Mucosa of rectum (tissue), 2 donors: Measurements from ENCODE around the gene ZDHHC16.
"Not testable (repeated sequence)": the region's sequence is repeated elsewhere in the genome, so short reads cannot be mapped to it uniquely, and the experiment has no call there.

Experiments used
- H3K27ac ChIP-seq, 2 donors: one replicate each; pipeline ENCODE4 v1.7.0; 2013; ENCODE audit warnings: inconsistent platforms in 2 of 2, low read depth in 2 of 2, low read length in 2 of 2
- H3K27me3 ChIP-seq, 2 donors: one replicate each; pipeline ENCODE4 v1.7.0; 2013; ENCODE audit warnings: low read length in 2 of 2; ENCODE audit not compliant: control insufficient read depth in 2 of 2, insufficient read depth in 2 of 2
- H3K36me3 ChIP-seq, 2 donors: one replicate each; pipeline ENCODE4 v1.7.0; 2013; ENCODE audit warnings: low read length in 2 of 2; ENCODE audit not compliant: control insufficient read depth in 2 of 2, insufficient read depth in 2 of 2
- H3K4me1 ChIP-seq, 2 donors: one replicate each; pipeline ENCODE4 v1.7.0; 2013; ENCODE audit warnings: low read length in 2 of 2, mild to moderate bottlenecking in 1 of 2; ENCODE audit not compliant: control insufficient read depth in 2 of 2, insufficient read depth in 2 of 2
- H3K4me3 ChIP-seq, 2 donors: one replicate each; pipeline ENCODE4 v1.7.0; 2013; ENCODE audit warnings: low read length in 2 of 2
- H3K9ac ChIP-seq, 2 donors: one replicate each; pipeline ENCODE4 v1.7.0; 2013; ENCODE audit warnings: low read length in 2 of 2, low read depth in 1 of 2, mild to moderate bottlenecking in 1 of 2
- H3K9me3 ChIP-seq, 2 donors: one replicate each; pipeline ENCODE4 v1.7.0; 2013; ENCODE audit warnings: low read length in 2 of 2; ENCODE audit not compliant: control insufficient read depth in 2 of 2
- donor health status: healthy.
- donor health status: Normal muscosa, but diverticular disease.

Gene ZDHHC16

DNA sequence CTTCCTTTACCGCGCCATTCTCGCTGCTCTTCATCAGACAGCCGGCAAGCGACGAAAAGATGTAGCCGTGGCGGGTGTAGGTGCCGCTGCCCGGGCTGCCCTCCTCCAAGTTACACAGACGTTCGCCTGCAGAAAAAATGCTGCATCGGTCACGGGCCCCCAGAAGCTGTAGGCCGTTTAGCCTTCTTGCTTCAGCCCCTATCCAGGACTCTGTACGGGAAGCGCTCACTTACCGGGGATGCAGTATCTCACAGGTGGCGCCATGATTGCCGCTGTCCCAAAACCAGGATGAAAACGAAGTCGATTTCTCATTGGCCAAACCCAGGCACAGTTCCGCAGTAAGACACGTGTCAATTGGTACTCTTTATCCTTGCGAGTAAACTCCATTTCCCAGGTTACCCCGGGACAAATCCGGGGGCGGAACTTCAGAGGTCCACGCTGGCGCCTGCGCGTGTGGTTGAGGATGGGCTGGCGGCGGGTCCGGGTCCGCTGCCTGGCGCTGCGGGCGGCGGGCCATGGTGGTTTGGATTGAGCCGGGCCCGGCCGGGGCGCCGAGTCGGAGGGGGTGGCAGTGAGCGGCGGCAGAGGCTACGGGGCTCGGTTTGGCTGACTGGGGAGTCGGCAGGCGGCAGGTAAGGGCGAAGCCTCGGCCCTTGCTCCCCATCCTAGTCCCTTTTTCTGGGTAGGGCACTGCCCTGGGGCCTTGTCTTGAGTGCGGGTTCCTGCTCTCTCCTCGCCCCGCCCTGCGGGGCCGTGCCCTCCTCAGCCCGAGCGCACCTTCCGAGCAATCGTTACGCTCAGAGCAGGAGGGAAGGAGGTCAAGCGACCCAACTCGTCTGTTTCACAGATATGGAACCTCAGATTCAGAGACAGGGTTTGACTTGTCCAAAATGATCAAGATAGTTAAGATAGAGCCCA is at the start of gene ZDHHC16, which contains the start of gene EXOSC1:
Gene ZDHHC16 (plus strand): TSS at position 454 of the 918 bp plus-strand sequence. CDS start 5,501 bp downstream, outside the sequence.
Gene EXOSC1 (minus strand): TSS at position 285 of the 918 bp plus-strand sequence. CDS start 21 bp downstream, at position 264.
- H3K4me3 ChIP-seq = peak within 1 kb of the TSS; percentile 91 to 99

DNA sequence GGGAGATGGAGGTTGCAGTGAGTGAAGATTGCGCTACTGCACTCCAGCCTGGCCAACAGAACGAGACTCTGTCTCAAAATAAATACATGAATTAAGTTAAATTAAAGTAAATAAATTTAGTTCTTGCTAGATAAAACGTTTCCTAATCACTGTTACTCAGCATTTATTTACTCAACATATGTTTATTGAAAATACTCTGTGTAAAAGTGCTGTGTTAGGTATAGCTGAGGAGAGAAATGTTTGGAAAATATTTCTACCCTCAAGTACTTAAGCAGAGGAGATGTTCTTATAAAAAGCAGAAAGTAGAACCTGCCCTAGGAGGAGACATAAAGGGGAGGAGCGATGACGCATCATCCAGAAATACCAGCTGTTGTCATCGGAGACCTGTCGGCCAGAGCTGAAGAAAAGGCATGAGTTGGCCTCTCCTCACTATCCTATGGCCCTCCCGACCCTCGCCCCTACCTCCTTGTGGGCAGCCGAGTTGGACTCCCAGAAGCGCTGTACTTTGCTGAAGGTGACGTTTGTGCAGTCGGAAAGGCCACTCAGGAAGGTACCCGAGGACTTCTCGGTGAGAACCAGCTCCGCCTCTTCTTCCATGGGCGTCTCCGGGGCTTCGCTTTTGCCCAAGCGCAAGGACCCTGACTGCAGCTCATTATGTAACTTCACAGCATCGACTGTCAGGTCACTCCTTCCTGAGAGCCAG is 46.0 kb upstream of the ZDHHC16 start:
- Histone ChIP-seq H3K4me1 (peaks cover 10% of the 10 kb centered on the region in 2 donors), H3K27me3 (no peaks in the 10 kb centered on the region), H3K27ac (peak overlapping the region; percentile 70 to 82), H3K36me3 (peaks cover 8 to 9% of the 10 kb centered on the region in 2 donors), H3K4me3 (peak overlapping the region; percentile 81 to 84), H3K9ac (peak overlapping the region; percentile 73 to 87), H3K9me3 (no peaks in the 10 kb centered on the region)

More for the DNA sequence above, at the start of gene ZDHHC16, which contains the start of gene EXOSC1:
- Histone ChIP-seq H3K4me1 (peaks cover 13 to 14% of the 10 kb centered on the region in 2 donors), H3K27ac (peak within 1 kb of the TSS; percentile 68 to 76), H3K27me3 (no peaks in the 10 kb centered on the region), H3K9me3 (no peaks in the 10 kb centered on the region), H3K36me3 (peaks cover 7 to 16% of the 10 kb centered on the region in 2 donors), H3K9ac (peak within 1 kb of the TSS; percentile 70 to 74)

DNA sequence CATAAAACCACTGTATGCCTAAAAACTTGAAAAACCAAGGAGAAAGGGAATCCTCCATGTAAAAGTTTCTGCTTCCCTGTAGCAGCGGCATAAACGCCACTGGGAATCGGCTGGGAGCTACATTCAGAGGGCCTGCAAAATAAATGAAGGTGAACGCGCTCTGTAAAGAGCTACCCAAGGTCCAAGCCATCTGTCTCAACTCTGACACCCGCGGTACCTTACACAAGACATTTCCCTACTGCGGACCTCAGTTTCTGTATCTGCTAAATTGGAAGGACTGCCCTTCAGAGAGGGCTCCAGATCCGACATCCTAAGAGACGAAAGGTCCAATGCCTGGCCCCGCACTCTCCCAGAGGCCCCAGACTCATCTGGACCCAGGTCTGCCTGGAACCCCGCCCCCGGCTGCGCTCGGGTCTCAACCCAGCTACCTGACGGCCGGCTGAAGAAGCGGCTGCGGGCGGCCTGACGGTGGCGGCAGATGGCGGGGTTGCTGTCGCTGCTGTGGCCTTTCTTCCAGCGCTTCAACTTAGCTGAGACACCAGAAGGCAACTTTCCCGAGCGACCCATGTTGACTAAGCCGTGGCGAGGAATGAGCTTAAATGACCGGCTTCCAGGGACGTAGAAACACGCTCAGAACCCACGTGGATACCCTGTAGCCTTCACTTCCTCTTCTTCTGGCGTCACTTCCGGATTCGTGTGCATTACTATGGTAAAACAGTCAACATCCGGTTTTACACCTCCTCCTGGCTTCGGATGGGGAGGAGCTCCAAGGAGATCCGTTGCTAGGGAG is 45.1 kb upstream of the ZDHHC16 start, which contains the start of gene RRP12:
Gene RRP12 (minus strand): TSS at position 676 of the 790 bp plus-strand sequence. CDS start 109 bp downstream, at position 567.
- Histone ChIP-seq H3K27me3 (no peaks in the 10 kb centered on the region), H3K27ac (peak within 1 kb of the TSS; percentile 70 to 82), H3K36me3 (peaks cover 8% of the 10 kb centered on the region in 2 donors), H3K9me3 (no peaks in the 10 kb centered on the region), H3K4me1 (peaks cover 10% of the 10 kb centered on the region in 2 donors), H3K4me3 (peak within 1 kb of the TSS; percentile 81 to 84), H3K9ac (peak within 1 kb of the TSS; percentile 73 to 87)

DNA sequence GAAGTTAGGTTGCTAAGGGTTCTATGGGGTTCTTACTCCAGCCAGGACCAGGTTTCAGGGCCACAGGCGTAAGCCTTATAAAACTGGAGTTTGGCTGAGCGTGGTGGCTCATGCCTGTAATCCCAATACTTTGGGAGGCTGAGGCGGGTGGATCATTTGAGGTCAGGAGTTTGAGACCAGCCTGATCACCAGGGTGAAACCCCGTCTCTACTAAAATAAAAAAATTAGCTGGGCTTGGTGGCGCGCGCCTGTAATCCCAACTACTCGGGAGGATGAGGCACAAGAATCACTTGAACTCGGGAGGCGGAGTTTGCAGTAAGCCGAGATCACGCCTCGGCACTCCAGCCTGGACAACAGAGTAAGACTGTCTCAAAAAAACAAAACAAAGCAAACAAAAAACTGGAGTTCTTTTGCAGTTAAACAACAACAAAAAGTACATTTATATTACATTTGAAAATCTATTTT is 44.5 kb upstream of the ZDHHC16 start:
- H3K9ac ChIP-seq = peak overlapping the region in 1 of 2 donors; percentile 73
- H3K4me3 ChIP-seq = peak overlapping the region; percentile 81 to 84
- H3K27me3 ChIP-seq = no peaks in the 10 kb centered on the region
- H3K4me1 ChIP-seq = peaks cover 10% of the 10 kb centered on the region in 2 donors
- H3K36me3 ChIP-seq = peaks cover 1 to 2% of the 10 kb centered on the region in 2 donors
- H3K27ac ChIP-seq = peak overlapping the region; percentile 70 to 82
- no peaks in the 10 kb centered on the region for H3K9me3 ChIP-seq

DNA sequence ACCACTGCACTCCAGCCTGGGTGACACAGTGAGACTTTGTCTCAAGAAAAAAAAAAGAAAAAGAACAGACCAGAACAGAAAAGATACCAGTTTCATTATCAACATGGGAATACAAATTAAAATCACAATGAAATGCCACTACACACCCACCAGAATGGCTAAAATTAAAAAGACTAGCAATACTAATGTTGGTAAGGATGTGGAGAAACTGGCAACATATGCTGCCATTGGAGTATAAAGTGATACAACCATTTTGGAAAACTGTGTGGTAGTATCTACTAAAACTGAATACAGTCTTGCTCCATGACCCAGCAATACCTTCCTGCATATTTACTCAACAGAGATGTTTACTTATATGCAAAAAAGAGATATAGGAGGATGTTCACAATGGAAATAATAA is 41.9 kb upstream of the ZDHHC16 start:
- H3K27ac ChIP-seq = no peak overlapping the region
- H3K9ac ChIP-seq = no peak overlapping the region
- peaks cover 12% of the 10 kb centered on the region in 2 donors for H3K4me1 ChIP-seq
- H3K27me3 ChIP-seq = no peaks in the 10 kb centered on the region
- H3K9me3 ChIP-seq = no peaks in the 10 kb centered on the region
- no peaks in the 10 kb centered on the region for H3K36me3 ChIP-seq
- H3K4me3 ChIP-seq = no peak overlapping the region

DNA sequence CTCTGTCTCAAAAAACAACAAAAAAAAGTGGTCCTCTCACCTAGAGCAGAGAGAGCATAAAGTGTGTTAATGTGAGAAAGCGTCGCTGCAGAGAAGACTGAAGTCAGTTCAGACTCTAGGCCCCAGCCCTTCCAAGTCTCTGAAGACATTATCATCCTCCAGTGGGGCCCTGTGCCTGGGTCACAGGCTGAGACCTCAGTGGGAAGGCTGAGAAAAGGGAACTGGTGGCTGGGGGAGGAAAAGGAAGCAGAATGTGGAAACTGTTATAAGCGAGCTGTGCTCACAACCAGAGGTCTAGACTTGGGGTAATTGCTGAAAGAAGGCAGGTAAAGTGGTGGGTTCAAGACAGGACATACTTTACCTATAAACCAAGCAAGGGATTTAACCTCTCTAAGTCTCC is 39.9 kb upstream of the ZDHHC16 start:
- Histone ChIP-seq H3K4me3 (no peak overlapping the region), H3K27me3 (no peaks in the 10 kb centered on the region), H3K9me3 (no peaks in the 10 kb centered on the region), H3K36me3 (no peaks in the 10 kb centered on the region), H3K9ac (no peak overlapping the region), H3K4me1 (peaks cover 2 to 3% of the 10 kb centered on the region in 2 donors), H3K27ac (no peak overlapping the region)

DNA sequence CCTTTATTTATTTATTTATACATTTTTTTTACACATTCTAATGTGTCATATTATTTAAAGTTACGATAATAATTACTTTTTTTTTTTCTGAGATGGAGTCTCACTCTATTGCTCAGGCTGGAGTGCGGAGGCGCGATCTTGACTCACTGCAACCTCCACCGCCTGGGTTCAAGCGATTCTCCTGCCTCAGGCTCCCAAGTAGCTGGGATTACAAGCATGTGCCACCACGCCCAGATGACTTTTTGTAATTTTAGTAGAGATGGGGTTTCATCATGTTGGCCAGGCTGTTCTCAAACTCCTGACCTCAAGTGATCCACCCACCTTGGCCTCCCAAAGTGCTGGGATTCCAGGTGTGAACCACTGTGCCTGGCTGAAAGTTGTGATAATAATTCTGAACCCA is 39.5 kb upstream of the ZDHHC16 start:
- H3K36me3 ChIP-seq, H3K27me3 ChIP-seq, H3K4me3 ChIP-seq, H3K27ac ChIP-seq, H3K9me3 ChIP-seq, H3K9ac ChIP-seq, H3K4me1 ChIP-seq: not testable (repeated sequence)

DNA sequence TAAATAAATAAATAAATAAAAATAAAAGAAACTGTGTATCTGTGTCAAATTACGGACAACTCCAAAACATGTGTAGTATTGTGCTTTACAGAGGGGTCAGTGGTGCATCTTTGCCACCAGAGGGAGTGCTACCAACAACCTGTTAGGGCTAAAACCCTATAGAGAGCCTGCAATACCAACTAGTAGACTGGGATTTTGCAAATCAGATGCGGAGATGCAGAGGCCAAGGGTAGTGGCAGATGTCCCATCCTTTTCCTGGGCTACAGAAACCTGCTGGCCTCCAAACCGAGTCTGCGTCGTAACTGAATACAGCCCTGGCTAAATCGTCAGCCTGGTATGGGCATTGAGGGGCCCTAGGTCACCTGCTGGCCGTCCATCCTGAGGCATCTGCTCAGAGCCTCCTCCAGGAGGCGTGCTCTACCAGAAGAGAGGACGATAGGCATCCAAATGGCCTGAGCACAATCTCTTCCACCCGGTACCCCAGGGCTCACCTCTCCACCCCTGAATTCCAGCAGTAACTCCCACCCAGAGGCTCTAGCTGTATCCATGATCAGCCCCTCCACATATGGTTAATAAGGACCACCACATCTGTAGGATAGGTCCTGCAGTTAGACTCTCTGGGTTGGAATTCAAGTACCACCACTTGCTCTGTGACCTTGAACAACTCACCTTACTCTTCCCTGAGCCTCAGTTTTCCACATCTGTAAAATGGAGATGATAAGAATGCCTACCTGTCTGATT is 38.6 kb upstream of the ZDHHC16 start:
- peaks cover 2 to 3% of the 10 kb centered on the region in 2 donors for H3K4me1 ChIP-seq
- no peaks in the 10 kb centered on the region for H3K9me3 ChIP-seq
- no peaks in the 10 kb centered on the region for H3K36me3 ChIP-seq
- H3K27ac ChIP-seq = peak overlapping the region in 1 of 2 donors; percentile 0
- no peaks in the 10 kb centered on the region for H3K27me3 ChIP-seq
- H3K9ac ChIP-seq = peak overlapping the region in 1 of 2 donors; percentile 0
- H3K4me3 ChIP-seq = peak overlapping the region; percentile 28 to 57

DNA sequence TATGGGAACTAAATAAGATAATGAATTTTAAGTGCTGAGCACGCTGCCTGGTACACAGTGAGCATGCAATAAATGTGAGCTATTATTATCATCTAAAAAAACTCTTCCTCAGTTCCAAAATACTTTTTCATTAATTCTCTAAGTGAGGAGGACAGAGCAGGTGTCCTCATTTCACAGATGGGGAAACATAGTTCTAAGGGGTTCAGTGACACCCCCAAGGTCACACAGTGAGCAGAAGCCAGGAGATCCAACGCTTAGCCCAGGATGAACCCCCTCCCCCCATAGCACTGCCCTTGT is 38.1 kb upstream of the ZDHHC16 start:
- H3K4me1 ChIP-seq = peaks cover 2 to 3% of the 10 kb centered on the region in 2 donors
- H3K9ac ChIP-seq = no peak overlapping the region
- H3K27ac ChIP-seq = peak overlapping the region in 1 of 2 donors; percentile 0
- no peak overlapping the region for H3K4me3 ChIP-seq
- no peaks in the 10 kb centered on the region for H3K27me3 ChIP-seq
- H3K36me3 ChIP-seq = no peaks in the 10 kb centered on the region
- H3K9me3 ChIP-seq = no peaks in the 10 kb centered on the region
